Ectodermal cell (in vitro differentiated cells): ENCODE data around the gene SOX15.
"Not testable (repeated sequence)": the region's sequence is repeated elsewhere in the genome, so short reads cannot be mapped to it uniquely, and the experiment has no call there.

Source experiments
- H3K27ac ChIP-seq: 2 replicates; pipeline ENCODE4 v1.7.0; 2013; ENCODE audit warnings: mild to moderate bottlenecking, low read depth, low read length; ENCODE audit not compliant: insufficient read depth, poor library complexity, severe bottlenecking
- H3K27me3 ChIP-seq: 2 replicates; pipeline ENCODE4 v1.7.0; 2013; ENCODE audit warnings: mild to moderate bottlenecking, low read length; ENCODE audit not compliant: insufficient read depth, control insufficient read depth, poor library complexity, severe bottlenecking
- H3K36me3 ChIP-seq: one replicate; pipeline ENCODE4 v1.7.0; 2013; ENCODE audit warnings: low read length; ENCODE audit not compliant: control insufficient read depth, insufficient read depth
- H3K4me1 ChIP-seq: one replicate; pipeline ENCODE4 v1.7.0; 2013; ENCODE audit warnings: low read length; ENCODE audit not compliant: control insufficient read depth, insufficient read depth
- H3K4me3 ChIP-seq: 2 replicates; pipeline ENCODE4 v1.7.0; 2013; ENCODE audit warnings: low read depth, low read length, control low read depth; ENCODE audit not compliant: insufficient read depth
- H3K9me3 ChIP-seq: 2 replicates; pipeline ENCODE4 v1.7.0; 2013; ENCODE audit warnings: mild to moderate bottlenecking, low read length, moderate library complexity; ENCODE audit not compliant: control insufficient read depth
- WGBS, 2 experiments: methylation state at CpG; one replicate each; pipeline ENCODE4 v1.1.7; 2013; ENCODE audit warnings: missing lambda C conversion rate in 2 of 2; 5-methylcytosine and 5-hydroxymethylcytosine counted together

SOX15 gene

GRCh38 chr17:7626307-7626706 lies 36.4 kb upstream of the SOX15 start:
- 91 to 93% methylated on average over 7 of the region's 7 CpGs for WGBS, 2 experiments
- H3K36me3 ChIP-seq: no peaks in the 10 kb centered on the region
- peak overlapping the region; percentile 90 for H3K4me3 ChIP-seq
- no peaks in the 10 kb centered on the region for H3K9me3 ChIP-seq
- H3K27me3 ChIP-seq: no peaks in the 10 kb centered on the region
- H3K27ac ChIP-seq: no peak overlapping the region
- peaks cover 7% of the 10 kb centered on the region for H3K4me1 ChIP-seq

GRCh38 chr17:7625749-7626148 lies 35.9 kb upstream of the SOX15 start:
- not testable (repeated sequence) for H3K36me3 ChIP-seq, H3K4me3 ChIP-seq, H3K27me3 ChIP-seq, H3K27ac ChIP-seq, H3K9me3 ChIP-seq, H3K4me1 ChIP-seq
- 96% methylated on average over 16 of the region's 16 CpGs for WGBS, 2 experiments

- Histone ChIP-seq H3K27ac (no peak overlapping the region), H3K27me3 (no peaks in the 10 kb centered on the region), H3K36me3 (no peaks in the 10 kb centered on the region), H3K9me3 (no peaks in the 10 kb centered on the region), H3K4me3 (no peak overlapping the region), H3K4me1 (peaks cover 7% of the 10 kb centered on the region)
- 89 to 90% methylated on average over 5 of the region's 5 CpGs for WGBS, 2 experiments
Measured at GRCh38 chr17:7623661-7624060, 33.8 kb upstream of the SOX15 start.

- Histone ChIP-seq H3K27ac (no peak overlapping the region), H3K9me3 (no peaks in the 10 kb centered on the region), H3K27me3 (no peaks in the 10 kb centered on the region), H3K36me3 (no peaks in the 10 kb centered on the region), H3K4me1 (no peaks in the 10 kb centered on the region), H3K4me3 (no peak overlapping the region)
- WGBS, 2 experiments: 94% methylated on average over 8 of the region's 8 CpGs
Measured at GRCh38 chr17:7620835-7621234, 30.9 kb upstream of the SOX15 start.

GRCh38 chr17:7618608-7619007 lies 28.7 kb upstream of the SOX15 start:
- no peak overlapping the region for H3K4me3 ChIP-seq
- no peaks in the 10 kb centered on the region for H3K9me3 ChIP-seq
- H3K27me3 ChIP-seq: no peaks in the 10 kb centered on the region
- no peaks in the 10 kb centered on the region for H3K36me3 ChIP-seq
- H3K4me1 ChIP-seq: peaks cover under 1% of the 10 kb centered on the region
- WGBS, 2 experiments: 92% methylated on average over 5 of the region's 5 CpGs
- H3K27ac ChIP-seq: no peak overlapping the region

GRCh38 chr17:7615265-7615747 lies 25.4 kb upstream of the SOX15 start:
- Histone ChIP-seq H3K9me3 (no peaks in the 10 kb centered on the region), H3K4me3 (peak overlapping the region; percentile 27), H3K36me3 (no peaks in the 10 kb centered on the region), H3K27me3 (no peaks in the 10 kb centered on the region), H3K27ac (peak overlapping the region; percentile 58), H3K4me1 (peaks cover 6% of the 10 kb centered on the region)
- WGBS, 2 experiments: 19 to 21% methylated on average over 27 of the region's 28 CpGs

- peaks cover 6% of the 10 kb centered on the region for H3K4me1 ChIP-seq
- no peaks in the 10 kb centered on the region for H3K9me3 ChIP-seq
- H3K27me3 ChIP-seq: no peaks in the 10 kb centered on the region
- 0% methylated on average over 93 of the region's 93 CpGs for WGBS, 2 experiments
- H3K27ac ChIP-seq: peak within 1 kb of the TSS; percentile 72
- H3K4me3 ChIP-seq: peak within 1 kb of the TSS; percentile 53
- H3K36me3 ChIP-seq: no peaks in the 10 kb centered on the region
Measured at GRCh38 chr17:7614425-7615264, 24.8 kb upstream of the SOX15 start, which contains the start of gene FXR2. TSS of gene FXR2 (minus strand) at chr17:7614897. CDS start at chr17:7614532, 365 bp downstream.

- H3K4me1 ChIP-seq: peaks cover 6% of the 10 kb centered on the region
- peak overlapping the region; percentile 72 for H3K27ac ChIP-seq
- H3K27me3 ChIP-seq: no peaks in the 10 kb centered on the region
- H3K4me3 ChIP-seq: peak overlapping the region; percentile 53
- 9 to 10% methylated on average over 20 of the region's 20 CpGs for WGBS, 2 experiments
- no peaks in the 10 kb centered on the region for H3K36me3 ChIP-seq
- no peaks in the 10 kb centered on the region for H3K9me3 ChIP-seq
Measured at GRCh38 chr17:7613769-7614424, 24.0 kb upstream of the SOX15 start.

GRCh38 chr17:7612294-7612640 lies 22.4 kb upstream of the SOX15 start:
- H3K4me3 ChIP-seq: no peak overlapping the region
- WGBS, 2 experiments: 97 to 98% methylated on average over 1 of the region's 1 CpG
- no peaks in the 10 kb centered on the region for H3K36me3 ChIP-seq
- no peak overlapping the region for H3K27ac ChIP-seq
- H3K27me3 ChIP-seq: no peaks in the 10 kb centered on the region
- H3K4me1 ChIP-seq: peaks cover 6% of the 10 kb centered on the region
- H3K9me3 ChIP-seq: no peaks in the 10 kb centered on the region

GRCh38 chr17:7611635-7612293 lies 21.9 kb upstream of the SOX15 start:
- Histone ChIP-seq H3K27me3 (no peaks in the 10 kb centered on the region), H3K27ac (no peak overlapping the region), H3K9me3 (no peaks in the 10 kb centered on the region), H3K36me3 (no peaks in the 10 kb centered on the region), H3K4me1 (peaks cover 6% of the 10 kb centered on the region), H3K4me3 (no peak overlapping the region)
- 77 to 93% methylated on average over 3 of the region's 3 CpGs for WGBS, 2 experiments
